Nephron (organoid): ENCODE results near the gene GARIN1A.

Source experiments
- H3K27ac Mint-ChIP-seq, 3 experiments: 2 replicates each; pipeline ENCODE4 v1.8.0; 2020; ENCODE audit warnings: mixed read lengths in 3 of 3, mild to moderate bottlenecking in 2 of 3, moderate library complexity in 1 of 3
- H3K27me3 Mint-ChIP-seq: 2 replicates; pipeline ENCODE4 v1.8.0; 2021; ENCODE audit warnings: low read depth, mild to moderate bottlenecking, moderate library complexity, mixed read lengths
- H3K36me3 Mint-ChIP-seq: 2 replicates; pipeline ENCODE4 v1.8.0; 2020; ENCODE audit warnings: low read depth, mixed read lengths
- H3K4me1 Mint-ChIP-seq: 2 replicates; pipeline ENCODE4 v1.8.0; 2020; ENCODE audit warnings: mixed read lengths
- H3K4me3 Mint-ChIP-seq, 3 experiments: 2 replicates each; pipeline ENCODE4 v1.8.0; 2020; ENCODE audit warnings: mild to moderate bottlenecking in 3 of 3, mixed read lengths in 3 of 3, moderate library complexity in 2 of 3
- H3K9me3 Mint-ChIP-seq: 2 replicates; pipeline ENCODE4 v1.8.0; 2020; ENCODE audit warnings: mixed read lengths
- CTCF ChIP-seq, 3 experiments: fragments of 200-600 bp; sonication (generic); IDR thresholded peaks; one replicate each; pipeline ENCODE4 v1.5.0; 2021; ENCODE audit warnings: antibody characterized with exemption in 3 of 3; ENCODE audit not compliant: unreplicated experiment in 3 of 3

Gene GARIN1A

GRCh38 chr7:128703609-128704241 lies 31.6 kb downstream of the GARIN1A start:
- H3K4me3 Mint-ChIP-seq, result no peak overlapping the region
- no peak for TF ChIP-seq CTCF (IDR thresholded peaks at IDR 0.05; ENCODE audit: unreplicated experiment in 3 of 3)
- H3K27me3 Mint-ChIP-seq, result peaks cover 38% of the 10 kb centered on the region

GRCh38 chr7:128705891-128706333 lies 33.8 kb downstream of the GARIN1A start:
- Mint-ChIP-seq H3K4me3 (no peak overlapping the region), H3K4me1 (no peaks in the 10 kb centered on the region), H3K27me3 (peaks cover 22% of the 10 kb centered on the region), H3K27ac (no peak overlapping the region), H3K36me3 (no peaks in the 10 kb centered on the region), H3K9me3 (no peaks in the 10 kb centered on the region)
- no peak for TF ChIP-seq CTCF (IDR thresholded peaks at IDR 0.05; ENCODE audit: unreplicated experiment in 3 of 3)

More at GRCh38 chr7:128703609-128704241, 31.6 kb downstream of the GARIN1A start:
- Mint-ChIP-seq H3K27ac (no peak overlapping the region), H3K9me3 (no peaks in the 10 kb centered on the region), H3K4me1 (no peaks in the 10 kb centered on the region), H3K36me3 (no peaks in the 10 kb centered on the region)

GRCh38 chr7:128707752-128708151 lies 35.7 kb downstream of the GARIN1A start:
- no peaks in the 10 kb centered on the region for H3K4me1 Mint-ChIP-seq
- no peaks in the 10 kb centered on the region for H3K9me3 Mint-ChIP-seq
- no peak for TF ChIP-seq CTCF (IDR thresholded peaks at IDR 0.05; ENCODE audit: unreplicated experiment in 3 of 3)
- H3K36me3 Mint-ChIP-seq, result no peaks in the 10 kb centered on the region
- peaks cover 15% of the 10 kb centered on the region for H3K27me3 Mint-ChIP-seq
- no peak overlapping the region for H3K27ac Mint-ChIP-seq
- no peak overlapping the region for H3K4me3 Mint-ChIP-seq

GRCh38 chr7:128708235-128708634 lies 36.1 kb downstream of the GARIN1A start:
- no peak overlapping the region for H3K27ac Mint-ChIP-seq
- H3K36me3 Mint-ChIP-seq, result no peaks in the 10 kb centered on the region
- H3K4me3 Mint-ChIP-seq, result no peak overlapping the region
- TF ChIP-seq CTCF (IDR thresholded peaks at IDR 0.05; ENCODE audit: unreplicated experiment in 3 of 3), result no peak
- H3K4me1 Mint-ChIP-seq, result no peaks in the 10 kb centered on the region
- peaks cover 14% of the 10 kb centered on the region for H3K27me3 Mint-ChIP-seq
- H3K9me3 Mint-ChIP-seq, result no peaks in the 10 kb centered on the region

GRCh38 chr7:128708824-128709223 lies 36.7 kb downstream of the GARIN1A start:
- no peak overlapping the region for H3K27ac Mint-ChIP-seq
- no peak for TF ChIP-seq CTCF (IDR thresholded peaks at IDR 0.05; ENCODE audit: unreplicated experiment in 3 of 3)
- no peaks in the 10 kb centered on the region for H3K4me1 Mint-ChIP-seq
- H3K27me3 Mint-ChIP-seq, result peaks cover 8% of the 10 kb centered on the region
- no peaks in the 10 kb centered on the region for H3K9me3 Mint-ChIP-seq
- no peaks in the 10 kb centered on the region for H3K36me3 Mint-ChIP-seq
- no peak overlapping the region for H3K4me3 Mint-ChIP-seq

GRCh38 chr7:128710481-128710880 lies 38.4 kb downstream of the GARIN1A start:
- H3K4me3 Mint-ChIP-seq, result no peak overlapping the region
- peaks cover 2% of the 10 kb centered on the region for H3K27me3 Mint-ChIP-seq
- no peaks in the 10 kb centered on the region for H3K36me3 Mint-ChIP-seq
- no peaks in the 10 kb centered on the region for H3K9me3 Mint-ChIP-seq
- no peak overlapping the region for H3K27ac Mint-ChIP-seq
- TF ChIP-seq CTCF (IDR thresholded peaks at IDR 0.05; ENCODE audit: unreplicated experiment in 3 of 3), result no peak
- no peaks in the 10 kb centered on the region for H3K4me1 Mint-ChIP-seq
